Lower leg skin (tissue), 3 donors: ENCODE data around the gene IGFN1.

Experiments
- CTCF ChIP-seq, 3 donors: fragments of 450-650 bp; IDR thresholded peaks; one replicate each; pipeline ENCODE4 v1.5.1; 2016; ENCODE audit warnings: antibody characterized with exemption in 3 of 3, mild to moderate bottlenecking in 3 of 3, moderate library complexity in 2 of 3
- POLR2A ChIP-seq, 2 donors: fragments of 450-650 bp; IDR thresholded peaks; one replicate each; pipeline ENCODE4 v1.6.1; 2016 to 2017; ENCODE audit warnings: antibody characterized with exemption in 2 of 2, mild to moderate bottlenecking in 1 of 2, moderate library complexity in 1 of 2

- no peak for TF ChIP-seq CTCF (IDR thresholded peaks at IDR 0.05)
- no peak for TF ChIP-seq POLR2A (IDR thresholded peaks at IDR 0.05)
Observed at GRCh38 chr1:201144701-201145100, 45.9 kb upstream of the IGFN1 start.
